GM12801 (cell line): ENCODE data around the gene GLI3.

Experiments used
- CTCF ChIP-seq: IDR thresholded peaks from one replicate; pipeline ENCODE4 v1.5.1; 2011; ENCODE audit warnings: control low read depth; ENCODE audit not compliant: insufficient read length; ENCODE audit errors: extremely low read depth

Gene GLI3

GRCh38 chr7:42235741-42236161 is 1.3 kb downstream of the GLI3 start:
- TF ChIP-seq CTCF = no peak

GRCh38 chr7:42234736-42235135 is 2.3 kb downstream of the GLI3 start:
- TF ChIP-seq CTCF = no peak

GRCh38 chr7:42233695-42234331 is 3.2 kb downstream of the GLI3 start:
- no peak for TF ChIP-seq CTCF

- TF ChIP-seq CTCF = no peak
These were observed 3.8 kb downstream of the GLI3 start for GRCh38 chr7:42233171-42233570.

- no peak for TF ChIP-seq CTCF
These were observed 4.7 kb downstream of the GLI3 start for GRCh38 chr7:42232275-42232674.

GRCh38 chr7:42231043-42231787 is 5.8 kb downstream of the GLI3 start:
- no peak for TF ChIP-seq CTCF

GRCh38 chr7:42227936-42228591 is 8.9 kb downstream of the GLI3 start:
- no peak for TF ChIP-seq CTCF
